CD14-positive monocyte (primary cell): Measurements from ENCODE around the gene EIF4G2. TPM values are rescaled to one million over a fixed set of nuclear protein-coding genes. Genes with fewer than 3 reads are reported as not detected.

Experiments
- DNase-seq, 3 donors: peaks; one replicate each; pipeline ENCODE4 v3.0.0-alpha.2; 2011 to 2022
- H2AFZ ChIP-seq: 2 replicates; pipeline ENCODE4 v1.6.0; 2012; ENCODE audit warnings: mild to moderate bottlenecking, low read depth, low read length, inconsistent platforms; ENCODE audit not compliant: insufficient read depth, poor library complexity, severe bottlenecking
- H3K27ac ChIP-seq, 2 donors: 1 replicate in 1 of 2; 2 replicates in 1 of 2; pipeline ENCODE4 v1.5.1; 2012 to 2013; ENCODE audit warnings: low read length in 2 of 2, control low read depth in 1 of 2, inconsistent platforms in 1 of 2, low read depth in 1 of 2, mild to moderate bottlenecking in 1 of 2
- H3K27me3 ChIP-seq, 2 donors: one replicate each; pipeline versions ENCODE4 v1.6.0 to v1.6.1; 2011 to 2013; ENCODE audit warnings: low read length in 2 of 2; ENCODE audit not compliant: control insufficient read depth in 2 of 2, insufficient read depth in 2 of 2
- H3K36me3 ChIP-seq, 2 donors: replicated peaks in 1 of 2; 1 replicate in 1 of 2; 2 replicates in 1 of 2; pipeline versions ENCODE4 v1.5.1 to v1.6.1; 2012 to 2013; ENCODE audit warnings: low read length in 2 of 2, control low read depth in 1 of 2, inconsistent platforms in 1 of 2, mild to moderate bottlenecking in 1 of 2; ENCODE audit not compliant: insufficient read depth in 2 of 2, control insufficient read depth in 1 of 2
- H3K4me1 ChIP-seq, 2 donors: 1 replicate in 1 of 2; 2 replicates in 1 of 2; pipeline versions ENCODE4 v1.5.1 to v1.6.1; 2012 to 2013; ENCODE audit warnings: low read length in 2 of 2, control low read depth in 1 of 2, inconsistent platforms in 1 of 2, mild to moderate bottlenecking in 1 of 2, moderate library complexity in 1 of 2; ENCODE audit not compliant: insufficient read depth in 2 of 2, control insufficient read depth in 1 of 2
- H3K4me2 ChIP-seq: replicated peaks from 2 replicates; pipeline ENCODE3; 2012; ENCODE audit warnings: low read length, moderate library complexity, mild to moderate bottlenecking; ENCODE audit not compliant: poor library complexity, severe bottlenecking; ENCODE audit errors: extremely low read depth
- H3K4me3 ChIP-seq, 3 experiments: fragments of 200-600 bp in 1 of 3; sonication (generic) in 1 of 3; replicated peaks in 1 of 3; 1 replicate in 2 of 3; 2 replicates in 1 of 3; pipeline ENCODE4 v1.5.1; 2011 to 2013; ENCODE audit warnings: low read length in 3 of 3, mild to moderate bottlenecking in 3 of 3, control low read depth in 2 of 3, low read depth in 2 of 3, inconsistent platforms in 1 of 3, moderate library complexity in 1 of 3
- H3K79me2 ChIP-seq: 2 replicates; pipeline ENCODE4 v1.6.0; 2012; ENCODE audit warnings: mild to moderate bottlenecking, control low read depth, inconsistent platforms, low read length, moderate library complexity; ENCODE audit not compliant: insufficient read depth
- H3K9ac ChIP-seq: 2 replicates; pipeline ENCODE4 v1.6.0; 2017; ENCODE audit warnings: low read length, mild to moderate bottlenecking; ENCODE audit not compliant: insufficient read depth, poor library complexity, severe bottlenecking
- H3K9me3 ChIP-seq, 2 donors: replicated peaks in 1 of 2; 1 replicate in 1 of 2; 2 replicates in 1 of 2; pipeline versions ENCODE4 v1.5.1 to v1.6.1; 2012 to 2013; ENCODE audit warnings: low read length in 2 of 2, control low read depth in 1 of 2; ENCODE audit not compliant: control insufficient read depth in 1 of 2, insufficient read depth in 1 of 2
- H4K20me1 ChIP-seq: 2 replicates; pipeline ENCODE4 v1.6.0; 2012; ENCODE audit warnings: mild to moderate bottlenecking, low read length, control low read depth, moderate library complexity; ENCODE audit not compliant: insufficient read depth
- H3K27ac Mint-ChIP-seq, 7 donors: one replicate each; pipeline ENCODE4 v1.8.0; 2020; ENCODE audit warnings: mild to moderate bottlenecking in 7 of 7, mixed read lengths in 7 of 7, moderate library complexity in 6 of 7, inconsistent platforms in 2 of 7
- H3K27me3 Mint-ChIP-seq, 3 donors: one replicate each; pipeline ENCODE4 v1.8.0; 2021 to 2022; ENCODE audit warnings: low read depth in 3 of 3, mild to moderate bottlenecking in 3 of 3, mixed read lengths in 3 of 3, moderate library complexity in 3 of 3, inconsistent platforms in 1 of 3
- H3K36me3 Mint-ChIP-seq, 2 donors: one replicate each; pipeline ENCODE4 v1.8.0; 2020; ENCODE audit warnings: mixed read lengths in 2 of 2, inconsistent platforms in 1 of 2, mild to moderate bottlenecking in 1 of 2
- H3K4me1 Mint-ChIP-seq: one replicate; pipeline ENCODE4 v1.8.0; 2020; ENCODE audit warnings: mild to moderate bottlenecking, mixed read lengths
- H3K4me3 Mint-ChIP-seq, 2 donors: one replicate each; pipeline ENCODE4 v1.8.0; 2020; ENCODE audit warnings: mild to moderate bottlenecking in 2 of 2, mixed read lengths in 2 of 2, moderate library complexity in 1 of 2
- H3K9me3 Mint-ChIP-seq, 7 donors: one replicate each; pipeline ENCODE4 v1.8.0; 2020 to 2022; ENCODE audit warnings: mixed read lengths in 7 of 7, mild to moderate bottlenecking in 6 of 7, moderate library complexity in 6 of 7, inconsistent platforms in 2 of 7
- WGBS: methylation state at CpG from one replicate; pipeline ENCODE4 v1.1.5; 2013; ENCODE audit warnings: missing lambda C conversion rate; ENCODE audit not compliant: insufficient coverage; 5-methylcytosine and 5-hydroxymethylcytosine counted together
- intact Hi-C, 2 donors: fragments of 100-400 bp; cut with micrococcal nuclease; formaldehyde crosslinking; loops; one replicate each; pipeline versions ENCODE4 v1.15.0 to v1.15.1; 2023
- polyA plus RNA-seq, 3 donors: library from polyadenylated mRNA; depleted of rRNA in 1 of 3; unstranded in 2 of 3; stranded (reverse) in 1 of 3; fragments of 300-500 nt in 2 of 3; fragments of >200 nt in 1 of 3; fragmentation: Illumina TruSeq in 2 of 3; gene quantifications; 1 replicate in 2 of 3; 2 replicates in 1 of 3; pipeline ENCODE4 v1.2.3, GENCODE V29; 2012 to 2021
- TF ChIP-seq, protein P1 (sequence below): fragments of 200-600 bp; IDR thresholded peaks from one replicate; pipeline ENCODE4 v1.8.0; 2022; ENCODE audit warnings: antibody characterized with exemption, mild to moderate bottlenecking

EIF4G2 gene
- polyA plus RNA-seq, 3 donors, result 334 to 439 (median 386) TPM

DNA sequence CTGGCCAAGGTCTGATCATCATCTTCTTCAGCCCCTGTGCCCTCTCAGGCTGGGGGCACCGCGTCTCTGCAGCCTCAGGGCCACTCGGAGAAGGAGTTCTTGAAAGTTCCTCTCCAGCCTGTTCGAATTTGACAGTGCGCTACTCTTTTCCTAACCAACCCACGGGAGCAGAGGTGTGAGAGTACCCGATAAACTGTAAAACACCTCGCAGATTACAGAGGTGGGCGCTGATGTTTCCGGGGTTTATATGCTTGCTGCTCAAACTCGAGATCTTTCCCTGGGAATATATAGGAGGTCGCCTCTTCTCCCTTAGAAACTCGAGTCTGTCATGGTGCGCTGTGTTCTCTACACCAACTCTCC, 57.2 kb downstream of the EIF4G2 start:
- H3K36me3 Mint-ChIP-seq, result peaks cover 22 to 25% of the 10 kb centered on the region in 2 donors
- H2AFZ ChIP-seq, result peak overlapping the region; percentile 92
- H3K4me2 ChIP-seq, result peak overlapping the region; percentile 80
- H3K27me3 ChIP-seq, result no peaks in the 10 kb centered on the region
- DNase-seq, result peak in 1 of 3 donors; percentile 14
- intact Hi-C loops, result no loop called here
- peak overlapping the region; percentile 91 to 97 (median 94) for H3K27ac Mint-ChIP-seq
- peaks cover 18 to 21% of the 10 kb centered on the region in 2 donors for H3K4me1 ChIP-seq
- no peaks in the 10 kb centered on the region for H3K9me3 Mint-ChIP-seq
- peak overlapping the region; percentile 71 to 82 for H3K27ac ChIP-seq
- H3K4me3 ChIP-seq, result peak overlapping the region; percentile 69 to 93 (median 89)
- H3K27me3 Mint-ChIP-seq, result no peaks in the 10 kb centered on the region
- peak overlapping the region; percentile 75 for H3K9ac ChIP-seq
- H3K79me2 ChIP-seq, result peaks cover 21% of the 10 kb centered on the region
- peak overlapping the region; percentile 97 to 98 for H3K4me3 Mint-ChIP-seq
- peaks cover 3% of the 10 kb centered on the region for H4K20me1 ChIP-seq
- 0% methylated on average over 6 of the region's 14 CpGs for WGBS
- H3K4me1 Mint-ChIP-seq, result peaks cover 21% of the 10 kb centered on the region
- H3K9me3 ChIP-seq, result no peaks in the 10 kb centered on the region
- TF ChIP-seq, protein P1, sequence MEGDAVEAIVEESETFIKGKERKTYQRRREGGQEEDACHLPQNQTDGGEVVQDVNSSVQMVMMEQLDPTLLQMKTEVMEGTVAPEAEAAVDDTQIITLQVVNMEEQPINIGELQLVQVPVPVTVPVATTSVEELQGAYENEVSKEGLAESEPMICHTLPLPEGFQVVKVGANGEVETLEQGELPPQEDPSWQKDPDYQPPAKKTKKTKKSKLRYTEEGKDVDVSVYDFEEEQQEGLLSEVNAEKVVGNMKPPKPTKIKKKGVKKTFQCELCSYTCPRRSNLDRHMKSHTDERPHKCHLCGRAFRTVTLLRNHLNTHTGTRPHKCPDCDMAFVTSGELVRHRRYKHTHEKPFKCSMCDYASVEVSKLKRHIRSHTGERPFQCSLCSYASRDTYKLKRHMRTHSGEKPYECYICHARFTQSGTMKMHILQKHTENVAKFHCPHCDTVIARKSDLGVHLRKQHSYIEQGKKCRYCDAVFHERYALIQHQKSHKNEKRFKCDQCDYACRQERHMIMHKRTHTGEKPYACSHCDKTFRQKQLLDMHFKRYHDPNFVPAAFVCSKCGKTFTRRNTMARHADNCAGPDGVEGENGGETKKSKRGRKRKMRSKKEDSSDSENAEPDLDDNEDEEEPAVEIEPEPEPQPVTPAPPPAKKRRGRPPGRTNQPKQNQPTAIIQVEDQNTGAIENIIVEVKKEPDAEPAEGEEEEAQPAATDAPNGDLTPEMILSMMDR, result no peak
- H3K36me3 ChIP-seq, result peaks cover 30 to 36% of the 10 kb centered on the region in 2 donors

DNA sequence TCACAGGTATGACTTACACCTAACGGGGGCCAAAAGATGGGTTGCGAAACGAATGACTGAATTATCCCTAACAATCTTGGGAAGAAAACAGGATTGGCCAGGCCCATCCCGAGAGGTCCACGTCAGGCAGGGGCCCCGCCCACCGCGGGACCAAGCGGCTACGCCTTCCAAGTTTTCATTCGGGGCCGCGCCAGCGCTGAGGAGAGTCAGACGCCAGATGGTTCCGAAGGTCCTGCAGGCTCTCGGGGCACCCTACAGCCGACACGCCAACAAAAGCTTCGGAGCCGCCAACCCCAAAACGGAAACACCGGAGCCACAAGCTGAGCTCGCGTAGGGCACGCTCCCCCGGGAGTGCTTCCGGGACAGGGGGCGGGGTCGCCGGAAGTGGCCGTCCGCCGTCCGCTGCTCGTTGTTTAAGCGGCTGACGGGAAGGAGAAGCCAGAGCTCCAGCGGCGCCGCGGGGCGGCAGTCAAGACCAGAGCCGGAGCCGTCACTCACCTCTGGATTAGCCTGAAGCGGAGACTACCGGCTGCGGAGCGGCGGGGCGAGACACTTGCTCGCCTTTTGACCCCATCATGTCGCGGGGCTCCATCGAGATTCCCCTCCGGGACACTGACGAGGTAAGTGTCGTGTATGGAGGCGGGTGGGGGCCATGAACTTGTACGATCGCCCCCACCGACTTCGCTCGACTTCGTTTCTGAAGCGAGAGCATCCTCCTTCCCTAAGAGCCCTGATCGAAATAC, 57.7 kb downstream of the EIF4G2 start, which contains the start of gene CTR9:
CTR9 (plus strand) TSS at position 409 of the 743 bp plus-strand sequence; CDS start at position 576, 167 bp downstream.
- H3K27ac Mint-ChIP-seq, result peak within 1 kb of the TSS; percentile 91 to 97 (median 94)
- intact Hi-C loops, result no loop called here
- H3K9me3 Mint-ChIP-seq, result no peaks in the 10 kb centered on the region
- Histone ChIP-seq H4K20me1 (peaks cover 3% of the 10 kb centered on the region), H3K27me3 (no peaks in the 10 kb centered on the region), H3K79me2 (peaks cover 21% of the 10 kb centered on the region), H3K27ac (peak within 1 kb of the TSS; percentile 71 to 82), H3K9ac (peak within 1 kb of the TSS; percentile 75), H3K4me2 (peak within 1 kb of the TSS; percentile 80), H3K4me3 (peak within 1 kb of the TSS; percentile 69 to 93 (median 89)), H2AFZ (peak within 1 kb of the TSS; percentile 92), H3K36me3 (peaks cover 26 to 30% of the 10 kb centered on the region in 2 donors), H3K9me3 (no peaks in the 10 kb centered on the region), H3K4me1 (peaks cover 18 to 21% of the 10 kb centered on the region in 2 donors)
- H3K4me1 Mint-ChIP-seq, result peaks cover 21% of the 10 kb centered on the region
- H3K4me3 Mint-ChIP-seq, result peak within 1 kb of the TSS; percentile 97 to 98
- H3K36me3 Mint-ChIP-seq, result peaks cover 19 to 25% of the 10 kb centered on the region in 2 donors
- H3K27me3 Mint-ChIP-seq, result no peaks in the 10 kb centered on the region
- DNase-seq, result peak; percentile 85 to 91 (median 88)
- TF ChIP-seq, protein P1, result peak; percentile 37
- under 1% methylated on average over 64 of the region's 67 CpGs for WGBS
